GM21528 (cell line): ENCODE results near the gene RETREG2.

Experiments
- ATAC-seq: cut with Tn5 transposase; IDR thresholded peaks from one replicate; pipeline ENCODE4 v1.9.1; 2021; ENCODE audit warnings: mild to moderate bottlenecking, moderate library complexity; ENCODE audit not compliant: unreplicated experiment, low FRiP score

The RETREG2 gene

GRCh38 chr2:219213486-219214071, 35.5 kb downstream of the RETREG2 start:
- ATAC-seq = no peak

GRCh38 chr2:219214141-219214540, 36.1 kb downstream of the RETREG2 start:
- ATAC-seq = no peak

GRCh38 chr2:219214786-219215185, 36.7 kb downstream of the RETREG2 start:
- no peak for ATAC-seq

GRCh38 chr2:219215871-219216534, 37.9 kb downstream of the RETREG2 start:
- no peak for ATAC-seq

- no peak for ATAC-seq
These were observed 38.5 kb downstream of the RETREG2 start for GRCh38 chr2:219216535-219216915.

- ATAC-seq = peak; percentile 33
These were observed 40.2 kb downstream of the RETREG2 start for GRCh38 chr2:219218217-219218731.

- peak; percentile 78 for ATAC-seq
These were observed 40.9 kb downstream of the RETREG2 start, which contains the start of gene ABCB6 for GRCh38 chr2:219218732-219219701. TSS of gene ABCB6 (minus strand) at chr2:219218958. CDS start at chr2:219218673, 285 bp downstream.

- no peak for ATAC-seq
These were observed 41.9 kb downstream of the RETREG2 start for GRCh38 chr2:219219784-219220532.

GRCh38 chr2:219220652-219221402, 42.8 kb downstream of the RETREG2 start:
- ATAC-seq = no peak

- ATAC-seq = no peak
These were observed 44.0 kb downstream of the RETREG2 start for GRCh38 chr2:219221957-219222518.

- no peak for ATAC-seq
These were observed 45.9 kb downstream of the RETREG2 start for GRCh38 chr2:219223831-219224610.

GRCh38 chr2:219225350-219225749, 47.3 kb downstream of the RETREG2 start:
- no peak for ATAC-seq

- ATAC-seq = no peak
These were observed 50.2 kb downstream of the RETREG2 start for GRCh38 chr2:219228041-219228910.

GRCh38 chr2:219228911-219229304, 50.8 kb downstream of the RETREG2 start:
- peak; percentile 1 for ATAC-seq

GRCh38 chr2:219229305-219230058, 51.4 kb downstream of the RETREG2 start, which contains the start of the genes ANKZF1 and ATG9A:
TSS of gene ANKZF1 (plus strand) at chr2:219229806. CDS start at chr2:219230258, 452 bp downstream.
TSS of gene ATG9A (minus strand) at chr2:219229636. CDS start at chr2:219228024, 1,612 bp downstream.
- peak; percentile 97 for ATAC-seq

GRCh38 chr2:219230059-219230540, 52.0 kb downstream of the RETREG2 start:
- ATAC-seq = no peak
